A204.1 (cell line): Measurements from ENCODE around the gene STUB1.

ENCODE experiments used
- FAIRE-seq: peaks from 2 replicates; lab custom pipeline; 2012; peaks lifted over from hg19 to GRCh38; lab: Jason Lieb, UNC

STUB1 gene

GRCh38 chr16:694863-695354 is 14.7 kb downstream of the STUB1 start:
- no peak for FAIRE-seq

- no peak for FAIRE-seq
These were observed 15.3 kb downstream of the STUB1 start for GRCh38 chr16:695355-696089.

DNA sequence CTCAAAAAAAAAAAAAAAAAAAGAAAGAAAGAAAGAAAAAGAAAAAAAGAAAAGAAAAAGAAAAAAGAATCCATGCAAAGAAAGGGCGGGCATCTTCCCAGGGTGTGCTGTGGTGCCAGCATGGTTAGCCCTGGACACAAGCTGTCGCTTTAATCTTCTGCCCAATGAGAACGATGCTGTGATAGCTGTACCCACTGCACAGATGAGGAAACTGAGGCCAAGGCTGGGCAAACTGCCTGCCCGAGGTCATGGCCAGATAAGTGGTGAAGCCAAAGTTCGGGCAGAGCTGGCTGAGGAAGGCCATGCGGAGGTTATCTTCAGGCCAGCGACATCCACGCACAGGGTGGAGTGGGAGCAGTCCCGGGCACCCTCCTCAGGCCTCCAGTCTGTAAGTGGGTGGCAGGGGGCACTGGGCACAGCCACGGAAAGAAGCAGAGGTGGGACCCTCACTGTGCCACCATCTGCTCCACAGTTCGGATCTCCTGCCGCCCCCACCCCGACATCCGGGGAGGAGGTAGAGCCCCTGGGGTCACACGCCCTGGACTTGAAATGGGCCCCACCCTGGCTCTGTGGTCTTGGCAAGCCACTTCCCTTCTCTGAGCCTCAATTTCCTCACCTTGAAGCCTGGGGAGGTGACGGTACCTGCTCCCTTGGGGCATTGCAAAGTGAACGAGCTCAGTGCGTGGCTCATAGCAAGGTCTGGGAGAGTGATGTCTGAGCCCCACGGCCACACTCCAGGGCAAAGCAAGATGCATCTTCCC is 18.9 kb downstream of the STUB1 start:
- no peak for FAIRE-seq

DNA sequence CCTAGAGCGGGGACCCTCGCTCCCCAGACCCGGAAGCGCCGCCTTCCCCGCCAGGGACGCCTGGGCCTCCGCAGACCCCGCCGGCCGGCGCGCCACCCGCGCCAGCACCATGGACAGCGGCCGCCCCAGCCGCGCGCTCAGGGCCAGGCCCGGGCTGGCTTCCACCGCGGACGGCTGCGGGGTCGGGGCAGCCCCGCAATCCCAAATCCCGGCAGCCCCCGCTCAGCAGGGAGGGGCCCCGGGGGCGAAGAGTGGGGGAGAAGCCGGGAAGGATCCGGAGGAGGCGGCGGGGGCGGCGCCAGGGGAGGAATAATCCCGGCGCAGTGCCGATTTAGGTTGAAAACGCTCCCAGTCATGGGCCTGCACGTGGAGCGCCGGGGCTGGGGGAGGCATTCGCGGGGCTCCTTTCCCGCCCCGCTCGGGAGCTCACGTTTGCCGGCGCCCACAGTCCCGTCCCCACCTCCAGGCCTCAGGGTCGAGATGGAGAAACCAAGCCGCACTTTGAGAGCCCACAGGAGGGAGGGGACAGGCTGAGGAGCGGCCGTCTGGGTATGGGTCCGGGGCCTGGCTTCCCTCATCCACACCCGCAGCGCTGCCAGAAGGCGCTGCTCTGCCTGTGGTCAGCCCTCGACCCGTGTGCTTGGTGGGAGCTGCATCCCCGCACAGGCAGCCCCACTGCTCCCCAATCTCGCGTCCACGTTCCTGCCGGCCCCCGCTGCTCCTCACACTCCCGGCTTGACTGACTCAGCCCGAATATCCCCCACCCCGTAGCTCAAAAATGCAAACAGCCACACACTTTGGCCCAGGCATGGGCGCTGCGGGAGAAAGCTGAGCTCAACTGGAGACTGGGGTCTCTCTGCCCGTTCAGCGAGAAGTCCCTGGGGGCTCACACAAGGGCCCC is 20.7 kb downstream of the STUB1 start:
- no peak for FAIRE-seq

DNA sequence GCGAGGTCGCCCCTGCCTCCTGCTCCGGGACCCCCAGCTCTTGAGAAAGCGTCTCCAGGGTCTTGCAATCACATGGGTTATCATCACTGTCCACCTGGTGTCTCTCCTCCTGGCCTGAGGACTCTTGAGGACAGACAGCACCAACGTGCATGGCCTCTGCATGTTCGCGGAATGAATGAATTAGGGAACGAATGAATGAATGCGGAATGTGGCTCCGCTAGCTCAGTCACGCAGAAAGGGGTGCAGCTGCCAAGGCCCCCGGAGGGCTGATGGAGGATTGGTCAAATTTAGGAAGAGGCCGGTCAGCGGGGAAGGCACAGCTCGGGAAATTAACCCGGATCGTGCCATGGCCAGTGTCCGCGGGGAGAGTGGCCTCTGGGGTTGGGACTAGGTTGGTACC is 22.1 kb downstream of the STUB1 start:
- FAIRE-seq: no peak

GRCh38 chr16:703406-703805 is 23.2 kb downstream of the STUB1 start:
- no peak for FAIRE-seq

GRCh38 chr16:704047-704446 is 23.8 kb downstream of the STUB1 start:
- no peak for FAIRE-seq

GRCh38 chr16:704552-705380 is 24.6 kb downstream of the STUB1 start:
- FAIRE-seq: no peak

DNA sequence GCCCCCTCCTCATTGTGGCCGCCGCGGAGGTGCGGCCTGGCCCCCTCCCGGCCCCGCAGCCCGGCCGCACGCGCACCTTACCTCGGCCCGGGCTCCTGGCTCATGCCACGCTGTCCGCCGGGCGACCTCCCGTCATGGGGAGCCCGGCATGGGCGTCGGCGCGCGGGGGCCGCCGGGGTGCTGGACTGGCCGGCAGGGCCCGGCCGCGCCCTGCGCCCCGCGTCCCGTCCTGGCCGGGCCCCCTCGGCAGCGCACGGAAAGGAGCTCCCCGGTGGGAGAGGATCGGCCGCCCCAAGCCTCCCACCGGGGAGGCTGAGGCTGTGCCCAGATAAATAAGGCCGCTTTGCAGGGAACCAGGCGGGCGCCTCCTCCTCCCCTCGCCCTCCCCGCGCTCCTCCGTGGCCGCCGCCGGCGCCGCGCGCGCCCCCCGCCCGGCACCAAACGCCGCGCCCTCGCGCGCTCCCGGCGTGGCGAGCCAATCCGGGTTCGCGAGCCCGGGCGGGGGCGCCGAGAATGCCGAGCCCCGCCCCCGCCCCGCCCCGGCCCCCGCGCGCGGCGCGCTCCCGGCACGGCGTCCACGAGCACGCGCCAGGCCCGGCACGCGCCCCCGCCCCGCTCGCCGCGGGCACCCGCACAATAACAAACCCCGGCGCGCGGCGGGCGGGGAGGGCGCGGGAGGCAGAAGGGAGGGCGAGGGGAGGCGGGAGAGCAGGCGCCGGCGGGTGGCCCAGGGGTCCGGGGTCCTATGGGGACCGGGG is 25.4 kb downstream of the STUB1 start, which contains the start of gene FBXL16:
TSS of gene FBXL16 (minus strand) at position 371 of the 758 bp plus-strand sequence. CDS start 8,396 bp downstream, outside the sequence.
- no peak for FAIRE-seq

- FAIRE-seq: no peak
These were observed 26.2 kb downstream of the STUB1 start for GRCh38 chr16:706189-707061.

- FAIRE-seq: no peak
These were observed 26.9 kb downstream of the STUB1 start for GRCh38 chr16:707062-707538.

- FAIRE-seq: no peak
These were observed 27.8 kb downstream of the STUB1 start for GRCh38 chr16:708019-708418.

- no peak for FAIRE-seq
These were observed 28.7 kb downstream of the STUB1 start for GRCh38 chr16:708959-709358.

DNA sequence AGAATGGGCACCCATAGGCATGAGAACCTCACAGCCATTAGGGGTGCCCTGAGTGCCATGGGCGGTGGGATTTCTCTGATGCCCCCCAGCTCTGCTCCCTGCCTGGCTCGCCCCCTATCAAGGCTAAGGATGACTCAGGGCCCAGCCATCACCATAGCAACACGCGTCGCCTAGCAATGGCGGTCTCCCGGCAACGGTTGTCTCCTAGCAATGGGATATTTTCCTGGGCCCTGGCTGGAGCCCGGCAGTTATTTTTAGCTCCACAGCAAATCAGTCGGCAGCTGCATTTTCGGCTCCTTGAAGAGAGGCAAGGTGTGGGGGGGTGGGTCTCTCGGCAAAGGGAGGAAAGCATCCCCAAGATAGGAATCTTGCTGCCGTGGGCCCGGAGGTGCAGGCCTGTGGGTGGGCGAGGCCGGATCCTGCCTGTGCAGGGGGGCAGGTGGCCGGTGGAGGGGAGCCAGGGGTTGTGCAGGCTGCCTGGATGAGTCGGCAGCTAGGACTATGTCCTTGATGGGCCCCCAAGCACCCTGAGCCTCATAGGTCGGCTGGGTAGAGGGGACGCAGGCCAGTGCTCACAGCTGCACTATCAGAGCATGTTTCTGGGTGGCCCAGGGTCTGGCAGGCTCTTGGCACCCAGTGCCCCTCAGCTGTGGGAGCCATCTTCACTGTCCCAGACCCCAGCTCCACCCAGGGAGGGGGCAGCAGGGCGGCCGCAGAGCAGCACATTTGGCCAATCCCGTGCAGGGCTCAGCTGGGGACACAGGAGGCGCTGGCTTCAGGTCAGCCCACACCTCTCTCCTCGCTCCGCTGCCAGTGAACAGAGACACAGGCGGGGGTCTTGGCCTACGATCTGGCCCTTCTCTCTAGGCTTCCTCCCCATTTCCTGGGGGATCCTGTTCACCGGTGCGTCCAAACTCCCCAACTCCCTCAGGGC is 29.6 kb downstream of the STUB1 start:
- no peak for FAIRE-seq

- FAIRE-seq: no peak
These were observed 30.4 kb downstream of the STUB1 start for GRCh38 chr16:710500-711075.

- FAIRE-seq: no peak
These were observed 30.9 kb downstream of the STUB1 start for GRCh38 chr16:711084-711483.

DNA sequence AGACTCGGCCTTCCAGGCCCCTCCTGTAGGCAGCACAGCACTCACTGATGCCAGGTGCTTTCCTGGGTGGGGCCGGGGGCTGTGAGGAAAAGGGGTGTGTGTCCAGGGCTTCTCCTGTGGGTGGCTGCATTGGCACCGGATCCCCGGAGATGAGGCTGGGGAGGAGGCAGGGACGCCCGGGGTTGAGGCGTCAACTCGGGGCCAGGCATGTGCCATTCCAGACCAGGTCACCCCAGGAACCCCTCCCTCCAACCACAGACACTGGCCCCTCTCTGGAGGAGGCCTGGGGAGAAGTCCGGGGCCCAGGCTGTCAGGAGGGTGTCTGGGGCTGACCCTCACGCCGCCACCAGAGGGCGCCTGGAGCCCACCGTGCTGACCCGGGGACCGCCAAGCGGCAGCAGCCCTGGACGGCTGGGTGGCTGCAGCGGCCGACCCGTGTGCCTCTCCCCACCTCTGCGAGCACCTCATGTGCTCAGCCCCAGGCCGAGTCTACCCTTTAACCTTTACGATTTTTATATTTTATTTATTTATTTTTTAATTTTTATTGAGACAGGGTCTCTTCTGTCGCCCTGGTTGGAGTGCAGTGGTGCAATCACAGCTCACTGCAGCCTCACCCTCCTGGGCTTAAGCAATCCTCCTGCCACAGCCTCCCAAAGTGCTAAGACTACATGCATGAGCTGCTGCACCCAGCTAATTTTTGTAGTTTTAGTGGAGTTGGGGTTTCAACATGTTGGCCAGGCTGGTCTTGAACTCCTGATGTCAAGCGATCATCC is 31.5 kb downstream of the STUB1 start:
- FAIRE-seq: no peak
